CD4-positive, alpha-beta T cell treated with Interleukin-17A for 4 hours (primary cell): ENCODE measurements around the gene HACD2.

ENCODE experiments used
- DNase-seq: peaks from one replicate; pipeline ENCODE4 v3.0.0-alpha.2; 2020; ENCODE audit warnings: mixed read lengths

Gene HACD2

GRCh38 chr3:123479891-123480290 lies 105.0 kb downstream of the HACD2 start:
- DNase-seq: no peak

GRCh38 chr3:123478314-123478713 lies 106.5 kb downstream of the HACD2 start:
- no peak for DNase-seq

- DNase-seq: no peak
Observed at GRCh38 chr3:123476967-123477750, 107.7 kb downstream of the HACD2 start.

GRCh38 chr3:123475786-123476185 lies 109.1 kb downstream of the HACD2 start:
- no peak for DNase-seq

- DNase-seq: no peak
Observed at GRCh38 chr3:123471106-123471505, 113.7 kb downstream of the HACD2 start.

- no peak for DNase-seq
Observed at GRCh38 chr3:123469323-123469995, 115.4 kb downstream of the HACD2 start.

GRCh38 chr3:123467046-123467445 lies 117.8 kb downstream of the HACD2 start:
- no peak for DNase-seq

GRCh38 chr3:123464211-123464610 lies 120.6 kb downstream of the HACD2 start:
- no peak for DNase-seq

- no peak for DNase-seq
Observed at GRCh38 chr3:123459862-123460261, 125.0 kb downstream of the HACD2 start.

GRCh38 chr3:123458255-123458654 lies 126.6 kb downstream of the HACD2 start:
- no peak for DNase-seq

GRCh38 chr3:123457841-123458240 lies 127.0 kb downstream of the HACD2 start:
- no peak for DNase-seq

- DNase-seq: no peak
Observed at GRCh38 chr3:123453675-123454074, 131.2 kb downstream of the HACD2 start.

GRCh38 chr3:123451186-123451585 lies 133.7 kb downstream of the HACD2 start:
- no peak for DNase-seq

- no peak for DNase-seq
Observed at GRCh38 chr3:123449997-123450604, 134.8 kb downstream of the HACD2 start.

- DNase-seq: peak; percentile 4
Observed at GRCh38 chr3:123449102-123449996, 135.5 kb downstream of the HACD2 start.

GRCh38 chr3:123448536-123449101 lies 136.2 kb downstream of the HACD2 start, which contains the start of gene ADCY5:
TSS of gene ADCY5 (minus strand) at chr3:123449090. CDS start at chr3:123448545, 545 bp downstream.
- DNase-seq: peak; percentile 3

- DNase-seq: peak; percentile 37
Observed at GRCh38 chr3:123447749-123448517, 136.9 kb downstream of the HACD2 start.

- DNase-seq: no peak
Observed at GRCh38 chr3:123447416-123447748, 137.5 kb downstream of the HACD2 start.

- DNase-seq: no peak
Observed at GRCh38 chr3:123446610-123447109, 138.2 kb downstream of the HACD2 start.

GRCh38 chr3:123446210-123446609 lies 138.6 kb downstream of the HACD2 start:
- no peak for DNase-seq

- DNase-seq: no peak
Observed at GRCh38 chr3:123445702-123446101, 139.2 kb downstream of the HACD2 start.

GRCh38 chr3:123444744-123445143 lies 140.1 kb downstream of the HACD2 start:
- no peak for DNase-seq
